OCI-LY1 (cell line): Measurements from ENCODE around the gene MAFG.

Source experiments
- CTCF ChIP-seq: fragments of 200-600 bp; sonication (generic), shearing (Covaris generic); IDR thresholded peaks from 2 replicates; pipeline ENCODE4 v1.5.1; 2017; ENCODE audit warnings: mild to moderate bottlenecking, antibody characterized with exemption, low read length, moderate library complexity, mixed read lengths
- EZH2 ChIP-seq: fragments of 200-600 bp; sonication (generic), shearing (Covaris generic); IDR thresholded peaks from 2 replicates; pipeline ENCODE4 v1.8.0; 2017; ENCODE audit warnings: borderline replicate concordance, mixed run types, mild to moderate bottlenecking, antibody characterized with exemption, low read length, moderate library complexity, mixed read lengths

DNA sequence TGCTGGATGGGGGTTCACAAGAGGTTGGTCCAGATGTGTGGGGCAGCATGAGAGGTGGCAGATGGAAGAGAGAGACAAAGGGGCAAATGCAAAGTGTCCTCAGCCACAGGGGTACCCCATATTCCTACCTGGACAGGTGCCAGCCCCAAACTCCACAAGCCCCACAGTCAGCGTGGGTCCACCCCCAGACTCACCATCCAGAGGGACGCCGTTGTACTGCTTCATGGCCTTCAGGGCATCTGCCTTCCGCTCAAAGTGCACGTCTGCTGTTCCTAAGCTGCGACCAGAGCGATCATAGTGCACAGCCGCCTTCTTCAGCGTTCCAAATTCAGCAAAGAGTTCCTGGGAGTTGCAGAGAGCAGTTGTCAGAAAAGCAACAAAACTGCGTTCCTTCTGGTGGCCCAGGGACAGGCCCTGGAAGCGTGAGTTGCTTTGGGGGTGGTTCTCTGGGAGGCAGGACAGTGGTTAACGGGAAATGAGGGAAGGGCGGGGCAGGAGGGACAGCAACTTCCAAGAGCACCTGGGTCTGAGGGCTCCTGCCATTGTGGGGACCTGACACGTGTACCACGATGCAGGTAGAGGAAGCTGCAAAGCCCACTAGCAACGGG lies 38.4 kb downstream of the MAFG start:
- TF ChIP-seq CTCF (no peak), EZH2 (no peak)
